Liver (tissue), 9 donors: ENCODE data around the gene SHOC2. TPM values are rescaled to one million over a fixed set of nuclear protein-coding genes. Genes with fewer than 3 reads are reported as not detected.

Source experiments
- DNase-seq: peaks from one replicate; pipeline ENCODE4 v3.0.0-alpha.2; 2017; ENCODE audit warnings: low spot score
- H3K27ac ChIP-seq, 2 donors: one replicate each; pipeline ENCODE4 v1.7.0; 2013; ENCODE audit warnings: inconsistent platforms in 2 of 2, low read length in 2 of 2, control low read depth in 1 of 2, low read depth in 1 of 2, mild to moderate bottlenecking in 1 of 2
- H3K27me3 ChIP-seq, 4 donors: one replicate each; pipeline versions ENCODE4 v1.6.1 to v1.7.0; 2013; ENCODE audit warnings: low read length in 3 of 4, inconsistent platforms in 1 of 4, mild to moderate bottlenecking in 1 of 4, moderate library complexity in 1 of 4; ENCODE audit not compliant: control insufficient read depth in 4 of 4, insufficient read depth in 4 of 4
- H3K36me3 ChIP-seq, 4 donors: one replicate each; pipeline versions ENCODE4 v1.6.1 to v1.7.0; 2013; ENCODE audit warnings: low read length in 3 of 4, mild to moderate bottlenecking in 3 of 4, low read depth in 1 of 4, moderate library complexity in 1 of 4; ENCODE audit not compliant: control insufficient read depth in 4 of 4, insufficient read depth in 3 of 4
- H3K4me1 ChIP-seq, 4 donors: one replicate each; pipeline versions ENCODE4 v1.6.1 to v1.7.0; 2013; ENCODE audit warnings: low read length in 3 of 4, mild to moderate bottlenecking in 3 of 4, moderate library complexity in 1 of 4; ENCODE audit not compliant: control insufficient read depth in 4 of 4, insufficient read depth in 4 of 4
- H3K4me3 ChIP-seq, 3 donors: one replicate each; pipeline versions ENCODE4 v1.6.1 to v1.7.0; 2013; ENCODE audit warnings: low read length in 3 of 3, control low read depth in 1 of 3, low read depth in 1 of 3, mild to moderate bottlenecking in 1 of 3
- H3K9ac ChIP-seq, 2 donors: one replicate each; pipeline ENCODE4 v1.7.0; 2013; ENCODE audit warnings: low read length in 2 of 2, mild to moderate bottlenecking in 2 of 2, moderate library complexity in 2 of 2, control low read depth in 1 of 2, low read depth in 1 of 2
- H3K9me3 ChIP-seq, 4 donors: one replicate each; pipeline versions ENCODE4 v1.6.1 to v1.7.0; 2013; ENCODE audit warnings: low read length in 3 of 4; ENCODE audit not compliant: control insufficient read depth in 4 of 4
- ATF3 ChIP-seq: IDR thresholded peaks from 2 replicates; pipeline ENCODE4 v1.6.1; 2016; ENCODE audit warnings: antibody characterized with exemption
- EGR1 ChIP-seq, 2 donors: IDR thresholded peaks; 2 replicates each; pipeline ENCODE4 v1.6.1; 2016 to 2018; ENCODE audit warnings: antibody characterized with exemption in 2 of 2, low read depth in 2 of 2
- FOXA1 ChIP-seq: IDR thresholded peaks from 2 replicates; pipeline ENCODE4 v1.6.1; 2016; ENCODE audit warnings: antibody characterized with exemption
- HNF4A ChIP-seq, 2 donors: conservative IDR thresholded peaks; 2 replicates each; pipeline ENCODE4 v1.6.1; 2016; ENCODE audit warnings: antibody characterized with exemption in 2 of 2, mild to moderate bottlenecking in 2 of 2
- JUND ChIP-seq, 2 donors: IDR thresholded peaks; 2 replicates each; pipeline ENCODE4 v1.6.1; 2016; ENCODE audit warnings: antibody characterized with exemption in 2 of 2
- MAX ChIP-seq: IDR thresholded peaks from 2 replicates; pipeline ENCODE4 v1.6.1; 2016; ENCODE audit warnings: antibody characterized with exemption
- REST ChIP-seq: IDR thresholded peaks from 2 replicates; pipeline ENCODE4 v1.6.1; 2016; ENCODE audit warnings: antibody characterized with exemption, mild to moderate bottlenecking
- RXRA ChIP-seq, 2 donors: IDR thresholded peaks; 2 replicates each; pipeline ENCODE4 v1.6.1; 2017 to 2018; ENCODE audit warnings: antibody characterized with exemption in 2 of 2, mild to moderate bottlenecking in 1 of 2
- SP1 ChIP-seq: IDR thresholded peaks from 2 replicates; pipeline ENCODE4 v1.6.1; 2018; ENCODE audit warnings: antibody characterized with exemption, mild to moderate bottlenecking
- TAF1 ChIP-seq: conservative IDR thresholded peaks from 2 replicates; pipeline ENCODE4 v1.6.1; 2016; ENCODE audit warnings: antibody characterized with exemption, mild to moderate bottlenecking
- YY1 ChIP-seq: IDR thresholded peaks from 2 replicates; pipeline ENCODE4 v1.6.1; 2016; ENCODE audit warnings: antibody characterized with exemption, mild to moderate bottlenecking
- ZBTB33 ChIP-seq: IDR thresholded peaks from 2 replicates; pipeline ENCODE4 v1.6.1; 2016; ENCODE audit warnings: antibody characterized with exemption
- WGBS: extraction: QIAGEN DNeasy Blood & Tissue Kit; methylation state at CpG from one replicate; pipeline ENCODE4 v1.1.7; 2013; 5-methylcytosine and 5-hydroxymethylcytosine counted together
- polyA plus RNA-seq, 2 donors: library from polyadenylated mRNA; stranded (reverse) in 1 of 2; unstranded in 1 of 2; fragments of 200-250 nt in 1 of 2; fragments of >200 nt in 1 of 2; fragmentation: Nextera tagmentation in 1 of 2; extraction: Ambion mirVana in 1 of 2; gene quantifications; one replicate each; pipeline versions ENCODE4 v1.2.1 to v1.2.3, GENCODE V29; 2013 to 2015
- total RNA-seq, 2 donors: library from RNA; depleted of rRNA; stranded (reverse); fragments of >200 nt; gene quantifications; one replicate each; pipeline ENCODE4 v1.2.3, GENCODE V29; 2014
- donor health status: healthy.
- donor health status: healthy.
- donor health status: healthy.
- donor health status: healthy.
- donor health status: healthy.

Gene SHOC2
- total and polyA plus RNA-seq, 4 donors, result 7.8 to 33.7 (median 17.9) TPM

GRCh38 chr10:110871298-110872084, 47.9 kb upstream of the SHOC2 start, which contains the start of gene PDCD4:
TSS of gene PDCD4 (plus strand) at chr10:110871928. CDS start at chr10:110876028, 4,100 bp downstream.
- H3K4me1 ChIP-seq, result peaks cover 0 to 24% (median 13%) of the 10 kb centered on the region in 4 donors
- WGBS, result 2% methylated on average over 47 of the region's 47 CpGs

More at GRCh38 chr10:110871298-110872084, 47.9 kb upstream of the SHOC2 start, which contains the start of gene PDCD4:
- Histone ChIP-seq H3K9me3 (no peaks in the 10 kb centered on the region), H3K27me3 (no peaks in the 10 kb centered on the region), H3K27ac (peak within 1 kb of the TSS; percentile 96 to 97), H3K4me3 (peak within 1 kb of the TSS; percentile 61 to 99 (median 79)), H3K36me3 (peaks cover 0 to 7% (median 0%) of the 10 kb centered on the region in 4 donors), H3K9ac (peak within 1 kb of the TSS; percentile 77 to 90)
- TF ChIP-seq HNF4A (conservative IDR thresholded peaks at IDR 0.05) (peak in 1 of 2 donors; percentile 29), EGR1 (IDR thresholded peaks at IDR 0.05; ENCODE audit: low read depth in 2 of 2) (peak; percentile 85 to 89), JUND (IDR thresholded peaks at IDR 0.05) (no peak), YY1 (peak; percentile 70), REST (peak; percentile 69), MAX (peak; percentile 68), ATF3 (no peak), ZBTB33 (peak; percentile 44), RXRA (IDR thresholded peaks at IDR 0.05) (peak; percentile 41 to 51), TAF1 (peak; percentile 44), SP1 (peak; percentile 78), FOXA1 (no peak)
- peak; percentile 96 for DNase-seq
